Lower leg skin (tissue), 3 donors: ENCODE measurements around the gene NOVA1.

Experiments
- CTCF ChIP-seq, 3 donors: fragments of 450-650 bp; IDR thresholded peaks; one replicate each; pipeline ENCODE4 v1.5.1; 2016; ENCODE audit warnings: antibody characterized with exemption in 3 of 3, mild to moderate bottlenecking in 3 of 3, moderate library complexity in 2 of 3
- POLR2A ChIP-seq, 2 donors: fragments of 450-650 bp; IDR thresholded peaks; one replicate each; pipeline ENCODE4 v1.6.1; 2016 to 2017; ENCODE audit warnings: antibody characterized with exemption in 2 of 2, mild to moderate bottlenecking in 1 of 2, moderate library complexity in 1 of 2

- TF ChIP-seq CTCF (IDR thresholded peaks at IDR 0.05) (no peak), POLR2A (IDR thresholded peaks at IDR 0.05) (no peak)
Measured at GRCh38 chr14:26400373-26400772, 197.5 kb downstream of the NOVA1 start.
